Measurements from ENCODE around the gene GLRA1.
"Not testable (repeated sequence)": the region's sequence is repeated elsewhere in the genome, so short reads cannot be mapped to it uniquely, and the experiment has no call there.

GLRA1 gene

GRCh38 chr5:151885138-151885908 is 39.3 kb downstream of the GLRA1 start:
- DNase-seq (ENCODE audit: low read depth, low spot score) = no peak

GRCh38 chr5:151881621-151882225 is 42.9 kb downstream of the GLRA1 start:
- DNase-seq (ENCODE audit: low read depth, low spot score) = peak; percentile 11

GRCh38 chr5:151880324-151880723 is 44.3 kb downstream of the GLRA1 start:
- DNase-seq (ENCODE audit: low read depth, low spot score) = no peak

GRCh38 chr5:151873701-151874100 is 51.0 kb downstream of the GLRA1 start:
- no peak for DNase-seq (ENCODE audit: low read depth, low spot score)

- no peak for DNase-seq (ENCODE audit: low read depth, low spot score)
Observed at GRCh38 chr5:151872701-151873100, 52.0 kb downstream of the GLRA1 start.

- DNase-seq (ENCODE audit: low read depth, low spot score) = peak; percentile 75
Observed at GRCh38 chr5:151870820-151871219, 53.8 kb downstream of the GLRA1 start.

- DNase-seq (ENCODE audit: low read depth, low spot score) = no peak
Observed at GRCh38 chr5:151870271-151870670, 54.4 kb downstream of the GLRA1 start.

- no peak for DNase-seq (ENCODE audit: low read depth, low spot score)
Observed at GRCh38 chr5:151869843-151870242, 54.8 kb downstream of the GLRA1 start.

- DNase-seq (ENCODE audit: low read depth, low spot score) = no peak
Observed at GRCh38 chr5:151868451-151868850, 56.2 kb downstream of the GLRA1 start.

- DNase-seq (ENCODE audit: low read depth, low spot score) = no peak
Observed at GRCh38 chr5:151864061-151864748, 60.4 kb downstream of the GLRA1 start.

GRCh38 chr5:151863566-151863965 is 61.1 kb downstream of the GLRA1 start:
- DNase-seq (ENCODE audit: low read depth, low spot score) = no peak

- no peak for DNase-seq (ENCODE audit: low read depth, low spot score)
Observed at GRCh38 chr5:151862811-151863472, 61.7 kb downstream of the GLRA1 start.

- not testable (repeated sequence) for DNase-seq (ENCODE audit: low read depth, low spot score)
Observed at GRCh38 chr5:151860867-151861266, 63.8 kb downstream of the GLRA1 start.

GRCh38 chr5:151856861-151857260 is 67.8 kb downstream of the GLRA1 start:
- DNase-seq (ENCODE audit: low read depth, low spot score) = no peak

GRCh38 chr5:151855701-151856100 is 69.0 kb downstream of the GLRA1 start:
- DNase-seq (ENCODE audit: low read depth, low spot score) = no peak

- no peak for DNase-seq (ENCODE audit: low read depth, low spot score)
Observed at GRCh38 chr5:151847871-151848270, 76.8 kb downstream of the GLRA1 start.

- DNase-seq (ENCODE audit: low read depth, low spot score) = no peak
Observed at GRCh38 chr5:151846765-151847164, 77.9 kb downstream of the GLRA1 start.

GRCh38 chr5:151832843-151833242 is 91.8 kb downstream of the GLRA1 start:
- DNase-seq (ENCODE audit: low read depth, low spot score) = not testable (repeated sequence)

- DNase-seq (ENCODE audit: low read depth, low spot score) = no peak
Observed at GRCh38 chr5:151829370-151829769, 95.3 kb downstream of the GLRA1 start.

- DNase-seq (ENCODE audit: low read depth, low spot score) = peak; percentile 80
Observed at GRCh38 chr5:151825445-151825844, 99.2 kb downstream of the GLRA1 start.

- no peak for DNase-seq (ENCODE audit: low read depth, low spot score)
Observed at GRCh38 chr5:151822141-151822540, 102.5 kb downstream of the GLRA1 start.

GRCh38 chr5:151820903-151821302 is 103.7 kb downstream of the GLRA1 start:
- DNase-seq (ENCODE audit: low read depth, low spot score) = no peak
